Stimulated activated naive CD4-positive, alpha-beta T cell treated with Interleukin-2 at 50 U/mL for 16 hours (primary cell): Measurements from ENCODE around the gene GPR3.
A peak's percentile ranks its signal among the peaks of the same experiment; 100 is the strongest.
"Not testable (repeated sequence)": the region's sequence is repeated elsewhere in the genome, so short reads cannot be mapped to it uniquely, and the experiment has no call there.

Source experiments
- DNase-seq: peaks from one replicate; lab custom pipeline; 2025; lab: John Stamatoyannopoulos, UW

The GPR3 gene

DNA sequence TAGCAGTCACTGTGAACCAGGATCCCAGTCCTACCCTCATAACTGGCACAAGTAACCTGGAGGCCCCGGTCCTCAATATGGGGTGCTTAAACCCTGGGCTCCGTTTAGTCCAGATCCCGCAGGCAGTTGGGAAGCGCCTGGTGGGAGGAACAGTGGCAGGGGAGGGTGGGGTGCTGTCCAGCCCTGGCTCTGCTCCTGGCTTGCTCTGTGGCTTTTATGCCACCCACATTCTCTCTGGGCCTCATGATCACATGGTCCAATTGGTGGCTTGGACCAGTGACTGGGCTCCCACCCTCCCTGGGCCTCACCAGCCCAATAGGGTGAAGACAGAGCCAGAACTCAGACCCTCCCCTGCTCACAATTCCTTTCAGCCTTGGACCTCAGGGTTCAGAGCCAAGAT is 12.2 kb upstream of the GPR3 start:
- DNase-seq: no peak

GRCh38 chr1:27380766-27381733 is 11.4 kb upstream of the GPR3 start:
- no peak for DNase-seq

- DNase-seq: no peak
Measured at GRCh38 chr1:27381969-27382762, 10.3 kb upstream of the GPR3 start.

DNA sequence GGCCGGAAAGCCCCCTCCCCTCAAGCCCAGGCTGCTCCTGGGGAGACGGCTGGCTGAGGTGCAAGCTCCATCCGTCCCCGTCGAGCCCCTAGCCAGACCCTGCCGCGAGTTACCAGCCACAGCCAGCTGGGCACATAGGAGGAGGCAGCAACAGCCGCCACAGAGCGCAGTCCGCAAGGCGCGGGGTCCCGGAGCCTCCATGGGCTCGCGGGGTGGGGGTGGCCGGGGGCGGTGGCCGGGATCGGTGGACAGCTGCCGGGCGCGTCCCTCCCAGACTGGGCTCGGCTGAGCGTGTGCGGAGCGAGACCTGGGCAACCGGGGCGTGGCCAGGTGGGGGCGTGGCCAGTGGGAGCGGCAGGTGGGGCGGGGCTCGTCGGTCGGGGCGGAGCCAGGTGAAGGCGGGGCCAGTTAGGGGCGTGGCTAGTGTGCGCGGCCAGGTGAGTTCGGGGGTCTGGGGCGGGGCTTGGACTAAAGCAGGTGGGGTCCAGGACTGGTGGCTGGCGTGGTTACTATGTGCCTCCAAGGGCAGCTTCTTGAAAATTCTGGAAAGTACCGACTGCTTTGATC is 9.3 kb upstream of the GPR3 start, which contains the start of gene CD164L2:
TSS of gene CD164L2 (minus strand) at position 295 of the 567 bp plus-strand sequence. CDS start at position 201, 94 bp downstream.
- DNase-seq: peak; percentile 36

GRCh38 chr1:27383661-27384060 is 8.8 kb upstream of the GPR3 start:
- no peak for DNase-seq

DNA sequence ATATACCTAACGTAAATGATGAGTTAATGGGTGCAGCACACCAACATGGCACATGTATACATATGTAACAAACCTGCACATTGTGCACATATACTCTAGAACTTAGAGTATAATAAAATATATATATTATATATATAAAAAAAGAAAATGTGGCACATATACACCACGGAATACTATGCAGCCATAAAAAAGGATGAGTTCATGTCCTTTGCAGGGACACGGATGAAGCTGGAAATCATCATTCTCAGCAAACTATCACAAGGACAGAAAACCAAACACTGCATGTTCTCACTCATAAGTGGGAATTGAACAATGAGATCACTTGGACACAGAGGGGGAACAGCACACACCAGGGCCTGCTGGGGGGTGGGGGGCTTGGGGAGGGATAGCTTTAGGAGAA is 7.6 kb upstream of the GPR3 start:
- not testable (repeated sequence) for DNase-seq

DNA sequence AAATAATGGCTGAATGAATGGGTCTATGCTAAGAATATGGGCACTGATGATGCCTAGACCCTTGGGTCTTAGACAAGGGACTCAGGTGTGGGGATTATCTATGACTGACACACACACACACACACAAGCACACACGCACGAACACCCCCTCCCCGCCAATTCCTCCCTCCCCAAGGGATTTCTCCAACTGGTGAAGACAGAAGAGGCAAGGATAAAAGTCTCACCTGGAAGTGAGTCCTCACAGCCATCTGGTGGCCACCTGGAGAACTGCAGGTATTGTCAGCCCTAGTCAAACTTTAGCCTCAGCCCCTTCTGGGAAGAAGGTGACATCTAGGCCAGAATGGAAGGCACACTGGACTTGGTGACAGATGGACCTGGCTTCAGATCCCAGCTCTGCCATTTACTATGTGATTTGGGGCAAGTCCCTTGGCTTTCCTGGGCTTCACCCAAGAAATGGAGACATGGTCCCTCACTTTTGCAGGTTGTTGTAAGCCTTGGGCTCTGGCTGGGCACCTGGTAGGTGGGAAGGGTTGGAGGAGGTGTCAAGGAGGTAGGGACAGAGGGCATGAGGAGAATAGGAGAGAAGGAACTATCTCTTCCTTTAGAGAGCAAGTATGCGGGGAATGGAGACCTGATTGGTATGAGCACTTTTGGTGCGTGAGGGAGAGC is 4.0 kb upstream of the GPR3 start:
- DNase-seq: peak; percentile 60

DNA sequence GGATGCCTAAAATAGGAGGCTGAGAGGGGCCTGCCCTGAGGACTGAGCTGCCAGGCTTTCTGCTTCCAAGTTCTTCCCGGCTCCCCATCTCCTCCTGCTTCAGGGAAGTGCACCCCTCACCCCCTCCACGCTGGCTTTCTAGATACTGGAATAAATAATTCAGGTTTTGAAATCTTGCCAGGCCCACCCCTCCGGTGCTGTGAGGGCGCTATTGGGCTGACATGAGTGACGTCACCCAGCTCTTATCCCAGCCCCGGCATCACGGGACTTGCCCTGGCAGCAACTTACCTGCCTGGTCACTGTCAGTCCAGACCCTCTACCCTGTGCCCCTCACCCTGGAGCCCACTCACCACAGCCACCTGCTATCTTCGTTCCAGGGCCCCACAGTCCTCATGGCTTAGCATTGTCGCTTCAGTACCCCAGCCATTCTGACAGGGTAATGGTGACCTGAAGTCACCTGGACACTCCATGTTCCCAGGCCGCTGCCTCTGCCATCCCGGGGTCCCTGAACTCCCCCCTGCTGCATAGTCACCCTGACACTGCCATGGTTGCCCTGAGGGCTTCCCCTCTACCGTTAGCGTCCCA is 819 bp upstream of the GPR3 start:
- no peak for DNase-seq

DNA sequence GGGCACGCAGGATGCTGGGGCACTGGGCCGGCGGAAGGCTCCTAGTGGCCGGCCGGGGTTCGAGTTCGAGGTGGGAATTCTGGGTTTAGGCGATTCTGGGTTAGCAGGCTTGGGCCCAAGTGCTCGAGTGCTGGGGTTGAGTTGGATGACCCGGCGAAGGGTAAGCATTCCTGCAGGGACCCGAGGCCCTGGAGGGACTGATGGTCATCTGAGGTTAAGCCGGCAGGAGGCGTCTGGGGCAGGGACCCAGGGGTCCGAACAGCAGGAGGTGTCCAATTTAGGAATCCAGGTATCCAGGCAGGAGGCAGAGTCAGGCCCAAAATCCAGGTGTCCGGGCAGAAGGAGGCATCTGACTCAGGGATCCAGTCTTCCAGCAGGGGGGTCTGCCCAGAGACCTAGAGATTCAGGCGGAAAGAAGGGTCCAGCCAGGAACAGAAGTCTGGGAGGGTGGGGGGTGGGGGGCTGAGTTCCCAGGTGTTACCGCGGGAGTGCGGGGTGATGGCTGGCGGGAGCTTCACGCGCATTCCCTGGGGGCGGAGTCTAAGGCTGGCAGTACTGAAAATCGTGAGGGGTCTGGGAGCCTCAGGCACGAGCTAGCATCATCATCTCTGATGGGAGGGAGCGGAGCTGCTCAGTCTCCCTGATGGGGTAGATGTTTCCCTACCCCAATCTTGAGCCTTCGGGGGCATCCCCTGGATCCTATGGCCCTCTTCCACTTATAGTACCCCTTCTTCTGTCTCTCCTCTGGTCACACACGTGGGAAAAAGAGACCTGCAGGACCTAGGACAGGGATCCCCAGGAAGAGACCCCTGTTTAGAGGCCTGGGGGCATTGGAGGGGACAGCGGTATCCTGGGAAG is 585 bp downstream of the GPR3 start:
- DNase-seq: no peak

DNA sequence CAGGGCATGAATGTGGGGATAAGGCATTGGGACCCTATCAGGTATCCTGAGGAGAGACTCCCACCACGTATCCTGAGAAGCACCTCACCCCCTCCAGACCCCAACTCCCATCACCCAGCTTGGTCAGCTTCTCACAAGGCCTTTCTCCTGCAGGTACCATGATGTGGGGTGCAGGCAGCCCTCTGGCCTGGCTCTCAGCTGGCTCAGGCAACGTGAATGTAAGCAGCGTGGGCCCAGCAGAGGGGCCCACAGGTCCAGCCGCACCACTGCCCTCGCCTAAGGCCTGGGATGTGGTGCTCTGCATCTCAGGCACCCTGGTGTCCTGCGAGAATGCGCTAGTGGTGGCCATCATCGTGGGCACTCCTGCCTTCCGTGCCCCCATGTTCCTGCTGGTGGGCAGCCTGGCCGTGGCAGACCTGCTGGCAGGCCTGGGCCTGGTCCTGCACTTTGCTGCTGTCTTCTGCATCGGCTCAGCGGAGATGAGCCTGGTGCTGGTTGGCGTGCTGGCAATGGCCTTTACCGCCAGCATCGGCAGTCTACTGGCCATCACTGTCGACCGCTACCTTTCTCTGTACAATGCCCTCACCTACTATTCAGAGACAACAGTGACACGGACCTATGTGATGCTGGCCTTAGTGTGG is 1.3 kb downstream of the GPR3 start:
- no peak for DNase-seq

DNA sequence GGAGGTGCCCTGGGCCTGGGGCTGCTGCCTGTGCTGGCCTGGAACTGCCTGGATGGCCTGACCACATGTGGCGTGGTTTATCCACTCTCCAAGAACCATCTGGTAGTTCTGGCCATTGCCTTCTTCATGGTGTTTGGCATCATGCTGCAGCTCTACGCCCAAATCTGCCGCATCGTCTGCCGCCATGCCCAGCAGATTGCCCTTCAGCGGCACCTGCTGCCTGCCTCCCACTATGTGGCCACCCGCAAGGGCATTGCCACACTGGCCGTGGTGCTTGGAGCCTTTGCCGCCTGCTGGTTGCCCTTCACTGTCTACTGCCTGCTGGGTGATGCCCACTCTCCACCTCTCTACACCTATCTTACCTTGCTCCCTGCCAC is 1.8 kb downstream of the GPR3 start:
- no peak for DNase-seq

- DNase-seq: no peak
Measured at GRCh38 chr1:27394925-27395324, 2.5 kb downstream of the GPR3 start.

DNA sequence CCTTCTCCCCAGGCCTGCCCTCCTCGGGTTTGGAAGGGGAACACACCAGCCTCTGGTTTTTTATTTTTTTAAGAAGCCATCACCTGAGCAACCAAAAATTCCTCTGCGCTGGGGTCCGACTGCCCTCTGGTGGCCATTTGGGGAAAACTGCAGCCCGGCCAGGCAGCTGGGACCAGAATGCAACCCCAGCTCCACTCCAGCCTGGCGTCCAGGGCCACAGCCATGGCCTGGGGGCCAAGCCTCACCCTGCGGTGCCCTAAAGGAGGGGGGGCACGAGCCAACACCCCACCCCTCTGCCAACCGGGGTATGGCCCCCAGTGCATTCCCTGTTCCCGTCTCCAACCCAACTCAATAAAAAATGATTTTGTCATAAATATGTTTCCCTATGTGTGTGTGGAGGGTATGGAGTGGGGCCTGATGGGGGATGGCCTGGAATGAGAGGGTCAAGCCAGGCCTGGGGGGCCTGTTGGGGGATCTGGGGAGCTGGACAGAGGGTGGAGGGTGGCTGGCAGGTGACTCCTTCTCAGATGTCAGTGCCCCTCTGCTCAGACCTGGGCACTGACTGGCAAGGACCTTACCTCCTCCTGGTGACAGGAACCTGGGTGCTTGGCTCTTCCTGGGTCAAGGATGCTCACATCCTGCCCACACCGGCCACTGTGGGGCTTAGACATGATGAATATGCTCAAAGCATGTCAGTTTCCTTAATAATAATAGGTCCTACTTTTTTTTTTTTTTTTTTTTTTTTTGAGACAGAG is 3.2 kb downstream of the GPR3 start:
- peak; percentile 70 for DNase-seq

GRCh38 chr1:27397110-27397509 is 4.7 kb downstream of the GPR3 start:
- no peak for DNase-seq

DNA sequence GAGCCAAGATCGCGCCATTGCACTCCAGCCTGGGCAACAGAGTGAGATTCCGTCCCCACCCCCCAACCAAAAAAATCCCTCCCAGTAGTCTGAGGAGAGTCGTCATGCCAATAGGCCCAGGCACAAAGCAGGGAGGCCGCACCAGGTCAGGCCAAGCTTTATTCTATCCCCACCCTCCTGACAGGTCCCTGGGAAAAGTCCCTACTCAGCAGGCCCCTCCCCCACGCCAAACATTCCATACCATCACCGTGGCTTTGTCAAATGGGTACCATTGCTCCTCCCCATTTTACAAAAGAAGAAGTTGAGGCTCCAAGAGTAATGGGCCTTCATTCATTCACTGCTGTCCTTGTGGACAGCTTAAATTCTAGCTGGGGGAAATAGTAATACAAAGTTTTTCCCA is 5.3 kb downstream of the GPR3 start:
- no peak for DNase-seq

DNA sequence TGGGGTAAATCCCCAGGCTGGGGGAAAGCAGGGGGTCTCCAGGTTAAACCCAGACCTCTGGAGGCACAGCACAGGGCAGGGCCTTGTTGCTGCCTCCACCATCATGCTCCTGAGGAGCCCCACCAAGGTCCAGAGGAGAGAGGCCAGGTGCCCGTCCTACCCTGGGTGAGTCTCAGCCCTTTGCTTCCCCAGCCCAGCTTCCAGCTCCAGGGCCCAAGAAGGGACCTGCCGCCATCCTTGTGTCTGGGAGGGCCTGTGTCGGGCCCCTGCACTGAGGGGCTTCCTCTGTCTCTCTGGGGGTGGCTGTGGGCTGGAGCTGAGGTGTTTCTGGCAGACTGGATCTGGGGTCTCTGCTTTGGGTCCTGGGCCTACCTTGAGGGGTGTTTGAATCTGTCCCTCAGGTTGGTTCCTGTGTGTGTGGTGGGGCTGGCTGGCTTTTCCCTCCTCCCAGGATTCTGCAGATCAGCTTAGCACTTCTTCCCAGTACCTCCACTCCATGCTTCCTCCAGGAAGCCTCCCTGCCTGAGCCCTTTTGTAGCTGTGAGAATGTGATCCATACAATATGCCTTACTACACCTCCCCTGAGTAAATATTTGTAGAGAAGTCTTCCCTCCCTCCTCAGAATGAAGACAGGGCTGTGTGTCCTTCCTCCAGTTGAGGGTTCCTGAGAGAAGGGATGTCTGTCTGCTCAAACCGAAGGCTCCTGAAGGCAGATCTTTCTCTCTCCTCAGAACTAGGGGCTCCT is 6.2 kb downstream of the GPR3 start:
- DNase-seq: no peak

- DNase-seq: no peak
Measured at GRCh38 chr1:27399251-27400025, 7.0 kb downstream of the GPR3 start.
